A549 (cell line): ENCODE data around the gene ANXA5. TPM values are rescaled to one million over a fixed set of nuclear protein-coding genes. Genes with fewer than 3 reads are reported as not detected.
A peak's percentile ranks its signal among the peaks of the same experiment; 100 is the strongest.

Experiments
- BHLHE40 ChIP-seq: IDR thresholded peaks from 2 replicates; pipeline ENCODE4 v1.6.1; 2012; ENCODE audit warnings: low read depth, low read length, inconsistent platforms
- CBX2 ChIP-seq: fragments of 200-600 bp; sonication (generic); IDR thresholded peaks from 2 replicates; pipeline ENCODE4 v1.6.1; 2016; ENCODE audit warnings: low read depth, mild to moderate bottlenecking, borderline replicate concordance
- CBX8 ChIP-seq: fragments of 200-600 bp; sonication (generic); IDR thresholded peaks from 2 replicates; pipeline ENCODE4 v1.6.1; 2016
- EHMT2 ChIP-seq: fragments of 200-600 bp; sonication (generic); IDR thresholded peaks from 2 replicates; pipeline ENCODE4 v1.6.1; 2016; ENCODE audit warnings: antibody characterized with exemption, low read depth, mild to moderate bottlenecking, moderate library complexity
- FOSB ChIP-seq: fragments of 250-450 bp; sonication (Bioruptor Pico); IDR thresholded peaks from 2 replicates; pipeline ENCODE4 v1.5.0; 2020; ENCODE audit warnings: mild to moderate bottlenecking, moderate library complexity
- FOSL2 ChIP-seq, 2 experiments: fragments of 450-650 bp in 1 of 2; fragments of >200 bp in 1 of 2; sonication (Bioruptor Twin) in 1 of 2; formaldehyde crosslinking; IDR thresholded peaks; 2 replicates each; pipeline versions ENCODE4 v1.5.0 to v1.6.1; 2016 to 2020; ENCODE audit warnings: mild to moderate bottlenecking in 1 of 2, moderate library complexity in 1 of 2
- GATA3 ChIP-seq: IDR thresholded peaks from 2 replicates; pipeline ENCODE4 v1.6.1; 2012; ENCODE audit warnings: borderline replicate concordance
- HOXA7 ChIP-seq: fragments of 250-450 bp; sonication (Bioruptor Pico); IDR thresholded peaks from 2 replicates; pipeline ENCODE4 v1.5.0; 2020; ENCODE audit warnings: mild to moderate bottlenecking, moderate library complexity
- MAFK ChIP-seq: fragments of 450-650 bp; IDR thresholded peaks from 2 replicates; pipeline ENCODE4 v1.6.1; 2014; ENCODE audit not compliant: partially characterized antibody
- MAZ ChIP-seq: fragments of 150-350 bp; IDR thresholded peaks from 2 replicates; pipeline ENCODE4 v1.6.1; 2014; ENCODE audit warnings: antibody characterized with exemption, low read depth, low read length, borderline replicate concordance
- MYC ChIP-seq: IDR thresholded peaks from 2 replicates; pipeline ENCODE4 v1.6.1; 2012; ENCODE audit warnings: mild to moderate bottlenecking, inconsistent platforms, low read length, improper control_type of control experiment, borderline replicate concordance
- NFE2L2 ChIP-seq: fragments of 150-350 bp; conservative IDR thresholded peaks from 2 replicates; pipeline ENCODE4 v1.6.1; 2014; ENCODE audit warnings: low read length
- PHF8 ChIP-seq: fragments of 200-600 bp; sonication (generic); IDR thresholded peaks from 2 replicates; pipeline ENCODE4 v1.6.1; 2016; ENCODE audit warnings: low read depth, mild to moderate bottlenecking, antibody characterized with exemption, moderate library complexity, borderline replicate concordance
- RAD21 ChIP-seq, 2 experiments: fragments of >200 bp in 1 of 2; sonication (Bioruptor Twin) in 1 of 2; formaldehyde crosslinking in 1 of 2; IDR thresholded peaks in 1 of 2; conservative IDR thresholded peaks in 1 of 2; 2 replicates in 1 of 2; 3 replicates in 1 of 2; pipeline ENCODE4 v1.6.1; 2012 to 2018; ENCODE audit warnings: inconsistent platforms in 1 of 2
- RCOR1 ChIP-seq: fragments of 150-350 bp; IDR thresholded peaks from 2 replicates; pipeline ENCODE4 v1.6.1; 2014; ENCODE audit warnings: antibody characterized with exemption, low read length, low read depth
- RFX5 ChIP-seq: fragments of 450-650 bp; IDR thresholded peaks from 2 replicates; pipeline ENCODE4 v1.7.1; 2014; ENCODE audit warnings: antibody characterized with exemption, mild to moderate bottlenecking, moderate library complexity
- SREBF2 ChIP-seq: fragments of 450-650 bp; IDR thresholded peaks from 2 replicates; pipeline ENCODE4 v1.6.1; 2014; ENCODE audit warnings: mild to moderate bottlenecking, moderate library complexity
- TP53 ChIP-seq: fragments of 250-450 bp; sonication (Bioruptor Pico); IDR thresholded peaks from 2 replicates; pipeline ENCODE4 v1.5.0; 2021; ENCODE audit warnings: mild to moderate bottlenecking, moderate library complexity
- ZFP36 ChIP-seq: fragments of 450-650 bp; IDR thresholded peaks from 2 replicates; pipeline ENCODE4 v1.6.1; 2014; ENCODE audit warnings: borderline replicate concordance; ENCODE audit not compliant: partially characterized antibody
- polyA plus RNA-seq, 4 experiments: library from polyadenylated mRNA; depleted of rRNA in 3 of 4; stranded (reverse); fragments of >200 nt; fragmentation: RNase III in 1 of 4; extraction: RNeasy Plus Mini Kit Qiagen cat#74134 plus additional on column Dnase treatment in 1 of 4; gene quantifications; 2 replicates in 3 of 4; 3 replicates in 1 of 4; pipeline ENCODE4 v1.2.3, GENCODE V29; 2011 to 2017
- TF ChIP-seq, protein P1 (sequence below): fragments of 150-350 bp; IDR thresholded peaks from 2 replicates; pipeline ENCODE4 v1.6.1; 2014; ENCODE audit warnings: low read depth, mild to moderate bottlenecking, low read length
- TF ChIP-seq, protein P2 (sequence below): IDR thresholded peaks from 2 replicates; pipeline ENCODE4 v1.6.1; 2012
- TF ChIP-seq, protein P3 (sequence below): fragments of 250-450 bp; sonication (Bioruptor Pico); IDR thresholded peaks from 2 replicates; pipeline ENCODE4 v1.5.0; 2020; ENCODE audit warnings: low read depth, mild to moderate bottlenecking, moderate library complexity
- TF ChIP-seq, protein P4 (sequence below): fragments of 450-650 bp; IDR thresholded peaks from 2 replicates; pipeline ENCODE4 v1.6.1; 2014; ENCODE audit warnings: antibody characterized with exemption
- TF ChIP-seq, protein P5 (sequence below): fragments of >200 bp; sonication (Bioruptor Twin); formaldehyde crosslinking; IDR thresholded peaks from 3 replicates; pipeline ENCODE4 v1.6.1; 2016
- TF ChIP-seq, protein P6 (sequence below): IDR thresholded peaks from 2 replicates; pipeline ENCODE4 v1.6.1; 2012

The ANXA5 gene
- polyA plus RNA-seq, 2 of the 4 experiments (the other 2 are of a cell fraction), result 356 to 441 TPM

DNA sequence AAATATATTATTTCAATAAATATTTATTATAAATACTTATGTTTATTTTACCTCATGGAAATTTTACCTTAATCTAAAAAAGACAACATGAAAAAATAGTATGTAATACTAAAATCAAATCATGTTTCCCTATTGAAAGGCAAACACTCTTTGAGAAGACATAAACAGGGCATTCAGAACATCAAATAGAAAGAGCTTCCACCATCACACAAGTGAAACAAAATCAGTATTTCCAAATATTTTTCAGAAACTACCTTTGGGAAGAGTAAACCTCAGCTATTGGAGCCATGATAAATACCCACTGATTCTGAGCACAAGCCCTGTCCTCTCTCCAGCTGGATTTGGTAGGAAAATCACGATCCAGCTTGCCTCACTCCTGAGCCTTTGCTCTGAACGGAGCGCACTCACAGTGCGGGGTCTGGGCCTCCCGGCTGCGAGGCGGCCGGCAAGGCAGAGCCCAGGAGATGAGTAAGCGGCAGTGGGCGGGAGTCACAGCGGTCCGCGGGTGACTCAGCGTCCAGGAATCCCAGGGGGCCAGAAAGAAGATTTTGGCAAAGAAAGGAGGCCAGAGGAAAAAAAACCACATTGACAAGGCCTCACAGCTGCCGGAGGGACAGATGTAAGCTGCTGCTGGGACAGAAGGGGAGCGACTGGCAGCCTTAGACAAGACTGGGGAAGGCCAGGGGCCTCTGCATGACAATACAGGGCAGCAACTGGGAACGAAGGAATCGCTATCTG, 14.7 kb upstream of the ANXA5 start (continued):
- TF ChIP-seq HOXA7, result no peak
- TF ChIP-seq ZFP36, result no peak
- TF ChIP-seq CBX2, result no peak
- no peak for TF ChIP-seq BHLHE40
- no peak for TF ChIP-seq RAD21 (conservative IDR thresholded peaks at IDR 0.05 in 1 of 2, IDR thresholded peaks at IDR 0.05 in 1 of 2)
- TF ChIP-seq FOSL2 (IDR thresholded peaks at IDR 0.05), result peak; percentile 66
- TF ChIP-seq FOSL2 (CRISPR knock-in tag; IDR thresholded peaks at IDR 0.05), result peak; percentile 96
- TF ChIP-seq MAZ, result no peak
- TF ChIP-seq, protein P1, sequence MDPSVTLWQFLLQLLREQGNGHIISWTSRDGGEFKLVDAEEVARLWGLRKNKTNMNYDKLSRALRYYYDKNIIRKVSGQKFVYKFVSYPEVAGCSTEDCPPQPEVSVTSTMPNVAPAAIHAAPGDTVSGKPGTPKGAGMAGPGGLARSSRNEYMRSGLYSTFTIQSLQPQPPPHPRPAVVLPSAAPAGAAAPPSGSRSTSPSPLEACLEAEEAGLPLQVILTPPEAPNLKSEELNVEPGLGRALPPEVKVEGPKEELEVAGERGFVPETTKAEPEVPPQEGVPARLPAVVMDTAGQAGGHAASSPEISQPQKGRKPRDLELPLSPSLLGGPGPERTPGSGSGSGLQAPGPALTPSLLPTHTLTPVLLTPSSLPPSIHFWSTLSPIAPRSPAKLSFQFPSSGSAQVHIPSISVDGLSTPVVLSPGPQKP, result no peak
- TF ChIP-seq, protein P2, sequence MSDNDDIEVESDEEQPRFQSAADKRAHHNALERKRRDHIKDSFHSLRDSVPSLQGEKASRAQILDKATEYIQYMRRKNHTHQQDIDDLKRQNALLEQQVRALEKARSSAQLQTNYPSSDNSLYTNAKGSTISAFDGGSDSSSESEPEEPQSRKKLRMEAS, result peak; percentile 59
- no peak for TF ChIP-seq EHMT2
- TF ChIP-seq RCOR1, result no peak
- no peak for TF ChIP-seq MAFK
- no peak for TF ChIP-seq TP53 (CRISPR knock-in tag)
- no peak for TF ChIP-seq FOSB (CRISPR knock-in tag)
- no peak for TF ChIP-seq RFX5
- TF ChIP-seq, protein P3, sequence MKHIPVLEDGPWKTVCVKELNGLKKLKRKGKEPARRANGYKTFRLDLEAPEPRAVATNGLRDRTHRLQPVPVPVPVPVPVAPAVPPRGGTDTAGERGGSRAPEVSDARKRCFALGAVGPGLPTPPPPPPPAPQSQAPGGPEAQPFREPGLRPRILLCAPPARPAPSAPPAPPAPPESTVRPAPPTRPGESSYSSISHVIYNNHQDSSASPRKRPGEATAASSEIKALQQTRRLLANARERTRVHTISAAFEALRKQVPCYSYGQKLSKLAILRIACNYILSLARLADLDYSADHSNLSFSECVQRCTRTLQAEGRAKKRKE (CRISPR knock-in tag), result no peak
- no peak for TF ChIP-seq CBX8
- peak; percentile 47; the same call in 1 of the 2 replicates for TF ChIP-seq GATA3
- TF ChIP-seq, protein P4, sequence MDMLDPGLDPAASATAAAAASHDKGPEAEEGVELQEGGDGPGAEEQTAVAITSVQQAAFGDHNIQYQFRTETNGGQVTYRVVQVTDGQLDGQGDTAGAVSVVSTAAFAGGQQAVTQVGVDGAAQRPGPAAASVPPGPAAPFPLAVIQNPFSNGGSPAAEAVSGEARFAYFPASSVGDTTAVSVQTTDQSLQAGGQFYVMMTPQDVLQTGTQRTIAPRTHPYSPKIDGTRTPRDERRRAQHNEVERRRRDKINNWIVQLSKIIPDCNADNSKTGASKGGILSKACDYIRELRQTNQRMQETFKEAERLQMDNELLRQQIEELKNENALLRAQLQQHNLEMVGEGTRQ, result no peak
- TF ChIP-seq PHF8, result 0 out of 2 replicates have a peak, but pooled peaks have one; percentile 32
- TF ChIP-seq NFE2L2, result no peak
- TF ChIP-seq, protein P5, sequence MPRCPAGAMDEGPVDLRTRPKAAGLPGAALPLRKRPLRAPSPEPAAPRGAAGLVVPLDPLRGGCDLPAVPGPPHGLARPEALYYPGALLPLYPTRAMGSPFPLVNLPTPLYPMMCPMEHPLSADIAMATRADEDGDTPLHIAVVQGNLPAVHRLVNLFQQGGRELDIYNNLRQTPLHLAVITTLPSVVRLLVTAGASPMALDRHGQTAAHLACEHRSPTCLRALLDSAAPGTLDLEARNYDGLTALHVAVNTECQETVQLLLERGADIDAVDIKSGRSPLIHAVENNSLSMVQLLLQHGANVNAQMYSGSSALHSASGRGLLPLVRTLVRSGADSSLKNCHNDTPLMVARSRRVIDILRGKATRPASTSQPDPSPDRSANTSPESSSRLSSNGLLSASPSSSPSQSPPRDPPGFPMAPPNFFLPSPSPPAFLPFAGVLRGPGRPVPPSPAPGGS, result no peak
- TF ChIP-seq SREBF2, result no peak
- no peak for TF ChIP-seq MYC
- TF ChIP-seq, protein P6, sequence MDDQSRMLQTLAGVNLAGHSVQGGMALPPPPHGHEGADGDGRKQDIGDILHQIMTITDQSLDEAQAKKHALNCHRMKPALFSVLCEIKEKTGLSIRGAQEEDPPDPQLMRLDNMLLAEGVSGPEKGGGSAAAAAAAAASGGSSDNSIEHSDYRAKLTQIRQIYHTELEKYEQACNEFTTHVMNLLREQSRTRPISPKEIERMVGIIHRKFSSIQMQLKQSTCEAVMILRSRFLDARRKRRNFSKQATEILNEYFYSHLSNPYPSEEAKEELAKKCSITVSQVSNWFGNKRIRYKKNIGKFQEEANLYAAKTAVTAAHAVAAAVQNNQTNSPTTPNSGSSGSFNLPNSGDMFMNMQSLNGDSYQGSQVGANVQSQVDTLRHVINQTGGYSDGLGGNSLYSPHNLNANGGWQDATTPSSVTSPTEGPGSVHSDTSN, result no peak
- TF ChIP-seq, all 56 proteins: peak for 8
